Smooth muscle cell (in vitro differentiated cells): ENCODE data around the gene FXYD6. TPM values are rescaled to one million over a fixed set of nuclear protein-coding genes. Genes with fewer than 3 reads are reported as not detected.

Experiments
- DNase-seq: peaks from one replicate; lab custom pipeline; 2025; ENCODE audit not compliant: unreplicated experiment; lab: John Stamatoyannopoulos, UW
- H2AFZ ChIP-seq: fragments of 200-600 bp; sonication (generic); 2 replicates; pipeline ENCODE4 v1.6.0; 2016; ENCODE audit warnings: antibody characterized with exemption, low read depth, mild to moderate bottlenecking
- H3F3A ChIP-seq: fragments of 200-600 bp; sonication (generic); 2 replicates; pipeline ENCODE4 v1.6.0; 2017; ENCODE audit warnings: antibody characterized with exemption, low read depth
- H3K27ac ChIP-seq: fragments of 200-600 bp; sonication (generic); 2 replicates; pipeline ENCODE4 v1.5.1; 2016; ENCODE audit warnings: low read depth, mild to moderate bottlenecking
- H3K27me3 ChIP-seq: fragments of 200-600 bp; sonication (generic); 2 replicates; pipeline ENCODE4 v1.6.1; 2016; ENCODE audit warnings: low read depth, mild to moderate bottlenecking
- H3K36me3 ChIP-seq: fragments of 200-600 bp; sonication (generic); 2 replicates; pipeline ENCODE4 v1.5.1; 2016; ENCODE audit warnings: low read depth
- H3K4me1 ChIP-seq: fragments of 200-600 bp; sonication (generic); 2 replicates; pipeline ENCODE4 v1.5.1; 2016; ENCODE audit warnings: low read depth
- H3K4me2 ChIP-seq: fragments of 200-600 bp; sonication (generic); 2 replicates; pipeline ENCODE4 v1.6.0; 2016; ENCODE audit warnings: mild to moderate bottlenecking
- H3K4me3 ChIP-seq: fragments of 200-600 bp; sonication (generic); 2 replicates; pipeline ENCODE4 v1.5.1; 2016; ENCODE audit warnings: mild to moderate bottlenecking
- H3K79me2 ChIP-seq: fragments of 200-600 bp; sonication (generic); 2 replicates; pipeline ENCODE4 v1.6.0; 2016; ENCODE audit warnings: low read depth, mild to moderate bottlenecking
- H3K9ac ChIP-seq: fragments of 200-600 bp; sonication (generic); 2 replicates; pipeline ENCODE4 v1.6.0; 2016; ENCODE audit warnings: low read depth
- H3K9me3 ChIP-seq: fragments of 200-600 bp; sonication (generic); replicated peaks from 2 replicates; pipeline ENCODE4 v1.5.1; 2016; ENCODE audit warnings: low read depth
- H4K20me1 ChIP-seq: fragments of 200-600 bp; sonication (generic); 2 replicates; pipeline ENCODE4 v1.6.0; 2016; ENCODE audit warnings: low read depth
- WGBS: methylation state at CpG from one replicate; pipeline ENCODE4 v1.1.7; 2016; ENCODE audit warnings: low lambda C conversion rate; 5-methylcytosine and 5-hydroxymethylcytosine counted together
- polyA plus RNA-seq: library from polyadenylated mRNA; unstranded; fragments of >200 nt; fragmentation: Nextera tagmentation; extraction: Ambion mirVana; gene quantifications from 2 replicates; pipeline ENCODE4 v1.2.1, GENCODE V29; 2016
- total RNA-seq: library from RNA; depleted of rRNA; stranded (reverse); fragments of >200 nt; gene quantifications from 2 replicates; pipeline ENCODE4 v1.2.3, GENCODE V29; 2014
- TF ChIP-seq, protein P1 (sequence below): fragments of 200-600 bp; sonication (generic); IDR thresholded peaks from 2 replicates; pipeline ENCODE4 v1.5.1; 2017; ENCODE audit warnings: borderline replicate concordance, mild to moderate bottlenecking, antibody characterized with exemption; ENCODE audit not compliant: insufficient read depth, poor library complexity, severe bottlenecking

Gene FXYD6
- total and polyA plus RNA-seq, 2 experiments from 2014 or later = 27.7 to 84.5 TPM

DNA sequence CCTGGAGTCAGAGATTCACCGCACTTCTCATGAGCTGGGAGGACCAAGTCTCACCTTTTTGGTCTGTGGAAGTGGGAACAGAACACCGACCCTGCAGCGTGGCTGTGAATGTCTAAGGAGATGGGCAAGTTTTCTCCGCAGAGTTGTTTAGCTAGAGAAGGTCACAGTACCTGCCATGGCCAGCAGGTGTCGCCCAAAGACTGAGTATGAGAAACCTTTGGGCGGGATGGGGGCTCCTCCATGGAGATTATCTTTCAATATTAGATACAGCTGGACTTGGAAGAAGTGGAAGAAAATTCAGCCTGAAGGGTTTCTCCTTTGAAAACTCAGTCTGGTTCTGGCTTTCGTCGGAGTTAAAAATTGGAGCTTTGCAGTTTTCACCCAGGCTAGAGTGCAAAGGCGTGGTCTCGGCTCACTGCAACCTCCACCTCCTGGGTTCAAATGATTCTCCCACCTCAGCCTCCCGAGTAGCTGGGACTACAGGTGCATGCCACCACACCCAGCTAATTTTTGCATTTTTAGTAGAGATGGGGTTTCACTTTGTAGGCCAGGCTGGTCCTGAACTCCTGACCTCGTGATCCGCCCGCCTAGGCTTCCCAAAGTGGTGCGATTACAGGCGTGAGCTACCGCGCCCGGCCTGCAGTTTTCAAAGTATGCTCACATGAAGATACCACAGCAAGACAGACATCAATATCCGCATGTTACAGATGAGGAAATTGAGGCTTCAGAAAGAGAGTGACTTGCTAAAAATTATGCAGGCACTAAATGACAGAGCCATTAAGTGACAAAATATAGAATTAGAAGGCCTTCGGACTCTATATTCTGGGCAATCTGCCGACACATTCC lies 68.8 kb downstream of the FXYD6 start:
- WGBS = 65% methylated on average over 22 of the region's 22 CpGs
- DNase-seq = peak; percentile 22
- H3K79me2 ChIP-seq = no peaks in the 10 kb centered on the region

DNA sequence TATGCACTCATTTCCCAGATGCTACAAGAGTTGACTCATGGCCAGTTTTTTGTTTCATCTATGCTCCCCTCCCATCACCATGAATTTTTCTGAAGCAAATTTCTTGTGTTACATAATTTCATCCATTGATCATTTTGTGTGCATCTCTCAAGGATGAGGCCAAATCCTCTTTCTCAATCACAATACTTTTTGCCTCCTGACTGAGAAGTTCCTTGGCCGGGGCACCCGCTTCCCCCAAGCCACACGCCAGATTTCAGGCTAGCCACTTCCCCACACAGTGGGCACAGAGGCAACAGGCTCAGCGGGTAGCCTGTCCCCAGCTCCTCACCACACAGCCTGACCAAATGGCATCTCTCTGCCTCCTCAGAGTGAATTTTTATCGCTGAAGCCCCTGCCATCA lies 69.6 kb downstream of the FXYD6 start:
- no peak overlapping the region for H3K4me2 ChIP-seq
- no peaks in the 10 kb centered on the region for H3K79me2 ChIP-seq
- no peaks in the 10 kb centered on the region for H3K4me1 ChIP-seq
- H3K4me3 ChIP-seq = no peak overlapping the region
- DNase-seq = no peak
- H4K20me1 ChIP-seq = no peaks in the 10 kb centered on the region
- H3K9ac ChIP-seq = no peak overlapping the region
- 86% methylated on average over 5 of the region's 5 CpGs for WGBS
- H3K36me3 ChIP-seq = no peaks in the 10 kb centered on the region
- TF ChIP-seq, protein P1, sequence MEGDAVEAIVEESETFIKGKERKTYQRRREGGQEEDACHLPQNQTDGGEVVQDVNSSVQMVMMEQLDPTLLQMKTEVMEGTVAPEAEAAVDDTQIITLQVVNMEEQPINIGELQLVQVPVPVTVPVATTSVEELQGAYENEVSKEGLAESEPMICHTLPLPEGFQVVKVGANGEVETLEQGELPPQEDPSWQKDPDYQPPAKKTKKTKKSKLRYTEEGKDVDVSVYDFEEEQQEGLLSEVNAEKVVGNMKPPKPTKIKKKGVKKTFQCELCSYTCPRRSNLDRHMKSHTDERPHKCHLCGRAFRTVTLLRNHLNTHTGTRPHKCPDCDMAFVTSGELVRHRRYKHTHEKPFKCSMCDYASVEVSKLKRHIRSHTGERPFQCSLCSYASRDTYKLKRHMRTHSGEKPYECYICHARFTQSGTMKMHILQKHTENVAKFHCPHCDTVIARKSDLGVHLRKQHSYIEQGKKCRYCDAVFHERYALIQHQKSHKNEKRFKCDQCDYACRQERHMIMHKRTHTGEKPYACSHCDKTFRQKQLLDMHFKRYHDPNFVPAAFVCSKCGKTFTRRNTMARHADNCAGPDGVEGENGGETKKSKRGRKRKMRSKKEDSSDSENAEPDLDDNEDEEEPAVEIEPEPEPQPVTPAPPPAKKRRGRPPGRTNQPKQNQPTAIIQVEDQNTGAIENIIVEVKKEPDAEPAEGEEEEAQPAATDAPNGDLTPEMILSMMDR = no peak
- no peaks in the 10 kb centered on the region for H3F3A ChIP-seq
- H3K27me3 ChIP-seq = peaks cover 7% of the 10 kb centered on the region
- no peak overlapping the region for H3K27ac ChIP-seq
- H2AFZ ChIP-seq = no peak overlapping the region
- no peaks in the 10 kb centered on the region for H3K9me3 ChIP-seq

More for the DNA sequence above, 68.8 kb downstream of the FXYD6 start:
- no peaks in the 10 kb centered on the region for H3K4me1 ChIP-seq
- no peak overlapping the region for H3K9ac ChIP-seq
- H3K27me3 ChIP-seq = no peaks in the 10 kb centered on the region
- no peaks in the 10 kb centered on the region for H3F3A ChIP-seq
- no peaks in the 10 kb centered on the region for H3K9me3 ChIP-seq
- no peak overlapping the region for H3K4me2 ChIP-seq
- TF ChIP-seq, protein P1 = peak; percentile 94
- no peak overlapping the region for H3K4me3 ChIP-seq
- H3K36me3 ChIP-seq = no peaks in the 10 kb centered on the region
- no peak overlapping the region for H2AFZ ChIP-seq
- H4K20me1 ChIP-seq = no peaks in the 10 kb centered on the region
- no peak overlapping the region for H3K27ac ChIP-seq

DNA sequence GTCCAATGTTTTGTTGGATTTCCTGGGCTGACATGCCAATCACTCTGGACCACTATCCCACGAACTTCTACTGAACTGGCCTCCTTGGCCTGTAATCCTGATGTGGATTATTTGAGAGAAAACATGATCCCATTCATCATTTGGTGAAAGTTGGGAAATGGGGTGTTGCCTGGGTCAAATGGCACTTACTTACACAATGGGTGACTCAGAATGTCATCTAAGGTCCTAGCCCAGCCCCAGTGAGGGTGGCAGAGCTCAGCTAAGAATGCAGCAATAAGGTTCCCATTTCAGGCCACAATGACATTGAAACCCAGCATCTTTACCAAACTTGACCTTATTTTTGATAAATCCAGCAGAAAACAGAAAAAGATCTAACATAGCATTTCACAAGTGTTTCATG lies 71.4 kb downstream of the FXYD6 start:
- H3K9ac ChIP-seq = no peak overlapping the region
- H3K27me3 ChIP-seq = peaks cover 23% of the 10 kb centered on the region
- H3F3A ChIP-seq = no peaks in the 10 kb centered on the region
- no peak overlapping the region for H3K4me3 ChIP-seq
- H3K4me1 ChIP-seq = no peaks in the 10 kb centered on the region
- no peak overlapping the region for H2AFZ ChIP-seq
- H3K4me2 ChIP-seq = no peak overlapping the region
- no peak overlapping the region for H3K27ac ChIP-seq
- TF ChIP-seq, protein P1 = no peak
- 65% methylated on average over 1 of the region's 1 CpG for WGBS
- H3K9me3 ChIP-seq = no peaks in the 10 kb centered on the region
- no peaks in the 10 kb centered on the region for H4K20me1 ChIP-seq
- H3K36me3 ChIP-seq = no peaks in the 10 kb centered on the region
- H3K79me2 ChIP-seq = no peaks in the 10 kb centered on the region
- no peak for DNase-seq

DNA sequence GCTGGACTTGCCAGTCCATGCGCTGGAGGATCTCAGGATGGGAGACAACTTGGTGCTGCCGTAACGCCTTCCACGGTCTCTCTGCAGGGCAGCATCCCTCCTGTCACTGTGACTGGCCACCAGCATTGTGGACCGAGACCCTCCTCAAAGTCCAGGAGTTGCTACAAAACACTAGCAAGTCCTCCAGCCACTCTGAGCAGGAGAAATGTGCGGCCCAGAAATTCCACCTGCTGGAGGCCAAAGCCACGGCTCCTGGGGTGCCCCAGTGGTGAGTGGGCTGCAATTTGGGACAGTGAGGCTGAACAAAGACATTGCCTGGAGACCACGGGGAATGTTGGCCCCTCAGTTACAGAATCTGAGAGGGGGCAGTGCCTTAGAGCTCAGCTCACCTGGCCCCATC lies 72.6 kb downstream of the FXYD6 start:
- Histone ChIP-seq H3K9ac (no peak overlapping the region), H3K27me3 (peaks cover 34% of the 10 kb centered on the region), H3K4me2 (no peak overlapping the region), H3K4me1 (no peaks in the 10 kb centered on the region), H3K79me2 (no peaks in the 10 kb centered on the region), H4K20me1 (no peaks in the 10 kb centered on the region), H3K36me3 (no peaks in the 10 kb centered on the region), H3K4me3 (no peak overlapping the region), H2AFZ (no peak overlapping the region), H3K9me3 (no peaks in the 10 kb centered on the region), H3F3A (no peaks in the 10 kb centered on the region), H3K27ac (no peak overlapping the region)
- 94% methylated on average over 8 of the region's 8 CpGs for WGBS
- TF ChIP-seq, protein P1 = no peak
- no peak for DNase-seq
